IMR-90 (cell line): ENCODE results near the gene GSK3B. TPM values are rescaled to one million over a fixed set of nuclear protein-coding genes. Genes with fewer than 3 reads are reported as not detected.

Experiments used
- ATAC-seq: fragments of 200-7000 bp; cut with Tn5 transposase; 2 replicates; pipeline ENCODE4 v1.9.1; 2020; ENCODE audit warnings: low read depth, mild to moderate bottlenecking, moderate library complexity
- BruUV-seq: library from RNA; stranded (reverse); fragments of 400-500 nt; replicated peaks from 2 replicates; lab custom pipeline; 2021; lab: Mats Ljungman, UMichigan
- CTCF ChIA-PET: fragments of 300-600 bp; formaldehyde crosslinking; extraction: SDS; loops from one replicate; lab custom pipeline; 2021; ENCODE audit warnings: antibody characterized with exemption; lab: Yijun Ruan, JAX
- POLR2A ChIA-PET: fragments of 300-600 bp; sonication (Branson Sonifier 250); formaldehyde crosslinking; loops from one replicate; lab custom pipeline; 2022; ENCODE audit warnings: antibody characterized with exemption; ENCODE audit not compliant: unreplicated experiment; lab: Charles Lee
- DNase-seq: peaks from one replicate; pipeline ENCODE4 v3.0.0; 2013
- H2AFZ ChIP-seq: replicated peaks from 2 replicates; pipeline ENCODE3; 2013; ENCODE audit warnings: low read length, mild to moderate bottlenecking; ENCODE audit not compliant: poor library complexity
- H2AK5ac ChIP-seq: 2 replicates; pipeline ENCODE4 v1.6.1; 2013; ENCODE audit warnings: low read depth, low read length, inconsistent platforms
- H2AK9ac ChIP-seq: replicated peaks from 2 replicates; pipeline ENCODE3; 2013; ENCODE audit warnings: mild to moderate bottlenecking, low read depth, low read length, moderate library complexity; ENCODE audit not compliant: poor library complexity
- H2BK120ac ChIP-seq: 2 replicates; pipeline ENCODE4 v1.6.1; 2013; ENCODE audit warnings: low read depth, low read length, inconsistent platforms
- H2BK15ac ChIP-seq: 3 replicates; pipeline ENCODE4 v1.6.1; 2013; ENCODE audit warnings: low read depth, low read length, inconsistent platforms
- H2BK20ac ChIP-seq: 2 replicates; pipeline ENCODE4 v1.6.1; 2013; ENCODE audit warnings: low read depth, mild to moderate bottlenecking, inconsistent platforms, low read length, moderate library complexity
- H2BK5ac ChIP-seq: 2 replicates; pipeline ENCODE4 v1.6.1; 2013; ENCODE audit warnings: mild to moderate bottlenecking, low read depth, low read length, inconsistent platforms; ENCODE audit not compliant: poor library complexity, severe bottlenecking
- H3K14ac ChIP-seq: replicated peaks from 2 replicates; pipeline ENCODE4 v1.6.1; 2013; ENCODE audit warnings: low read depth, low read length, inconsistent platforms
- H3K18ac ChIP-seq: 2 replicates; pipeline ENCODE4 v1.6.1; 2013; ENCODE audit warnings: low read depth, low read length, control low read depth
- H3K23ac ChIP-seq: 2 replicates; pipeline ENCODE4 v1.6.1; 2013; ENCODE audit warnings: low read depth, low read length, inconsistent platforms
- H3K27ac ChIP-seq: 2 replicates; pipeline ENCODE4 v1.5.1; 2013; ENCODE audit warnings: mild to moderate bottlenecking, control low read depth, low read length; ENCODE audit not compliant: insufficient read depth
- H3K27me3 ChIP-seq: 2 replicates; pipeline ENCODE4 v1.6.1; 2013; ENCODE audit warnings: low read length; ENCODE audit not compliant: control insufficient read depth, insufficient read depth
- H3K36me3 ChIP-seq: 2 replicates; pipeline ENCODE4 v1.6.1; 2013; ENCODE audit warnings: low read length, mixed read lengths; ENCODE audit not compliant: control insufficient read depth, insufficient read depth
- H3K4ac ChIP-seq: 2 replicates; pipeline ENCODE4 v1.6.1; 2013; ENCODE audit warnings: low read depth, low read length, inconsistent platforms
- H3K4me1 ChIP-seq: 2 replicates; pipeline ENCODE4 v1.6.1; 2013; ENCODE audit warnings: low read length, mixed read lengths; ENCODE audit not compliant: control insufficient read depth, insufficient read depth
- H3K4me2 ChIP-seq: 2 replicates; pipeline ENCODE4 v1.6.1; 2013; ENCODE audit warnings: low read depth, mild to moderate bottlenecking, control low read depth, low read length, moderate library complexity
- H3K4me3 ChIP-seq: 2 replicates; pipeline ENCODE4 v1.5.1; 2013; ENCODE audit warnings: low read depth, mild to moderate bottlenecking, control low read depth, low read length, moderate library complexity; ENCODE audit not compliant: insufficient read depth
- H3K56ac ChIP-seq: 2 replicates; pipeline ENCODE4 v1.6.1; 2013; ENCODE audit warnings: low read length, inconsistent platforms; ENCODE audit not compliant: insufficient read depth; ENCODE audit errors: extremely low read depth
- H3K79me1 ChIP-seq, 2 experiments: 2 replicates each; pipeline ENCODE4 v1.6.1; 2013; ENCODE audit warnings: low read length in 2 of 2, inconsistent platforms in 1 of 2, low read depth in 1 of 2
- H3K9ac ChIP-seq: 2 replicates; pipeline ENCODE4 v1.6.1; 2013; ENCODE audit warnings: low read depth, low read length, control low read depth
- H3K9me1 ChIP-seq: 2 replicates; pipeline ENCODE4 v1.6.1; 2013; ENCODE audit warnings: low read length, inconsistent platforms; ENCODE audit not compliant: insufficient read depth
- H3K9me3 ChIP-seq: 2 replicates; pipeline ENCODE4 v1.6.1; 2013; ENCODE audit warnings: low read length; ENCODE audit not compliant: control insufficient read depth, insufficient read depth
- H4K20me1 ChIP-seq: 2 replicates; pipeline ENCODE4 v1.6.1; 2013; ENCODE audit warnings: low read length, inconsistent platforms; ENCODE audit not compliant: insufficient read depth
- H4K5ac ChIP-seq: 2 replicates; pipeline ENCODE4 v1.6.1; 2013; ENCODE audit warnings: mild to moderate bottlenecking, low read depth, low read length, control low read depth
- H4K8ac ChIP-seq, 2 experiments: 2 replicates each; pipeline ENCODE4 v1.6.1; 2013; ENCODE audit warnings: low read depth in 2 of 2, low read length in 2 of 2, control low read depth in 1 of 2, inconsistent platforms in 1 of 2
- H4K91ac ChIP-seq: 2 replicates; pipeline ENCODE4 v1.6.1; 2013; ENCODE audit warnings: low read depth, low read length, inconsistent platforms; ENCODE audit not compliant: insufficient read depth
- BHLHE40 ChIP-seq: fragments of 150-350 bp; IDR thresholded peaks from 2 replicates; pipeline ENCODE4 v1.6.1; 2016; ENCODE audit warnings: mild to moderate bottlenecking, low read depth, low read length
- CHD1 ChIP-seq: IDR thresholded peaks from 2 replicates; pipeline ENCODE4 v1.6.1; 2012; ENCODE audit warnings: low read depth, low read length, improper control_type of control experiment
- SMC3 ChIP-seq: fragments of 150-350 bp; IDR thresholded peaks from 2 replicates; pipeline ENCODE4 v1.6.1; 2016; ENCODE audit warnings: low read depth, mild to moderate bottlenecking, antibody characterized with exemption, low read length, moderate library complexity
- WGBS, 2 experiments: methylation state at CpG; one replicate each; pipeline versions ENCODE4 v1.1.5 to v1.1.7; 2013; ENCODE audit warnings: missing lambda C conversion rate in 2 of 2; ENCODE audit not compliant: insufficient read length in 1 of 2; ENCODE audit errors: extremely low coverage in 2 of 2; 5-methylcytosine and 5-hydroxymethylcytosine counted together
- dilution Hi-C: fragments of 300-500 bp; cut with HindIII; formaldehyde crosslinking; loops from one replicate; pipeline ENCODE4 v1.14.3; 2018; ENCODE audit warnings: low sequenced_read_pairs; ENCODE audit not compliant: unreplicated experiment
- in situ Hi-C: fragments of 300-500 bp; cut with MboI; formaldehyde crosslinking; loops from 3 replicates; pipeline ENCODE4 v1.14.3; 2019; ENCODE audit warnings: low sequenced_read_pairs, inconsistent platforms, mixed read lengths
- intact Hi-C: fragments of 100-400 bp; cut with micrococcal nuclease; formaldehyde crosslinking; loops from 2 replicates; pipeline ENCODE4 v1.10.0; 2022
- polyA plus RNA-seq, 3 experiments: library from polyadenylated mRNA; depleted of rRNA; stranded (reverse); fragments of >200 nt; gene quantifications; 2 replicates each; pipeline ENCODE4 v1.2.3, GENCODE V29; 2012; ENCODE audit warnings: low replicate concordance in 1 of 3
- total RNA-seq: library from RNA; depleted of rRNA; stranded (reverse); fragments of >200 nt; gene quantifications from 2 replicates; pipeline ENCODE4 v1.2.3, GENCODE V29; 2012
- TF ChIP-seq, protein P1 (sequence below): fragments of 150-350 bp; IDR thresholded peaks from 2 replicates; pipeline ENCODE4 v1.6.1; 2017; ENCODE audit warnings: mild to moderate bottlenecking, antibody characterized with exemption, low read length, low read depth

GSK3B gene
- total and polyA plus RNA-seq, 2 of the 4 experiments (the other 2 are of a cell fraction) = 19.2 to 33.2 TPM

DNA sequence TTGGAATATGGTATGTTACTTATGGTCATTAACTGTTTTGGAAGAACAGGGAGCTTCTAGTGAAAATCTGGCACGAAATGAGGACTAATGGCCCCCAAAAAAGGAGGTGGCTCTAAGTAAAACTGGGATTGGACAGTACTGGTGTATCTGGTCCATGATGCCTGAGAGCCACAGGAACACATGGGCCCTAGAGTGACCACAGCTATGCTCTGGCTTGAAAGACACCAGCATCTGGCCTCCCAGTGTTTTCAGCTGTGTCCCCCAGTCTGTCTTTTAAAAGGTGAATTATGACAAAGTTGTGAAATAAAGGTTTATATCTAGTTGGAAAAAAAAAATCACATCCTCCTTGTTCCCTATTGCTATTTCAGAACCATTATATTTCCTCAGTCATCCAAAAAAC is 64.5 kb downstream of the GSK3B start:
- Histone ChIP-seq H3K9me3 (no peaks in the 10 kb centered on the region), H4K5ac (no peak overlapping the region), H3K4me3 (no peak overlapping the region), H2AK9ac (no peak overlapping the region), H2BK20ac (no peak overlapping the region), H4K20me1 (peaks cover 85% of the 10 kb centered on the region), H2AK5ac (no peak overlapping the region), H3K18ac (no peak overlapping the region), H2BK120ac (no peak overlapping the region), H3K56ac (no peak overlapping the region), H3K14ac (no peak overlapping the region), H2BK5ac (no peak overlapping the region), H3K23ac (no peak overlapping the region), H3K79me1 (peaks cover 14 to 73% of the 10 kb centered on the region in 2 experiments), H3K4me1 (no peaks in the 10 kb centered on the region), H3K4me2 (no peak overlapping the region), H4K8ac (no peak overlapping the region), H3K9ac (no peak overlapping the region), H3K27ac (no peak overlapping the region), H3K27me3 (no peaks in the 10 kb centered on the region), H3K9me1 (peaks cover 9% of the 10 kb centered on the region), H4K91ac (no peak overlapping the region), H2AFZ (no peak overlapping the region), H3K4ac (no peak overlapping the region), H2BK15ac (no peak overlapping the region), H3K36me3 (no peaks in the 10 kb centered on the region)
- BruUV-seq = no TSS peak
- WGBS, 2 experiments = 100% methylated on average over 1 of the region's 1 CpG; no CpG with 5 or more reads in 1 of the 2 experiments
- in situ Hi-C loops (no loop called here), dilution Hi-C loops (no loop called here), intact Hi-C loops (loop anchor here (5.0 kb wide), 1 partner anchor 48 kb away; no protein-coding TSS in a partner anchor)
- TF ChIP-seq CHD1 (no peak), SMC3 (no peak), BHLHE40 (no peak)
- TF ChIP-seq, protein P1, sequence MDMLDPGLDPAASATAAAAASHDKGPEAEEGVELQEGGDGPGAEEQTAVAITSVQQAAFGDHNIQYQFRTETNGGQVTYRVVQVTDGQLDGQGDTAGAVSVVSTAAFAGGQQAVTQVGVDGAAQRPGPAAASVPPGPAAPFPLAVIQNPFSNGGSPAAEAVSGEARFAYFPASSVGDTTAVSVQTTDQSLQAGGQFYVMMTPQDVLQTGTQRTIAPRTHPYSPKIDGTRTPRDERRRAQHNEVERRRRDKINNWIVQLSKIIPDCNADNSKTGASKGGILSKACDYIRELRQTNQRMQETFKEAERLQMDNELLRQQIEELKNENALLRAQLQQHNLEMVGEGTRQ = no peak
- DNase-seq (no peak), ATAC-seq (no peak)
- POLR2A ChIA-PET = no interaction called here
- CTCF ChIA-PET = interaction anchor here (0.7 kb wide), 1 partner anchor 24 kb away, joined by 4 read pairs; no protein-coding TSS in a partner anchor
